ENCODE data around the gene GRB7.
"Not testable (repeated sequence)": the region's sequence is repeated elsewhere in the genome, so short reads cannot be mapped to it uniquely, and the experiment has no call there.

GRB7 gene

GRCh38 chr17:39736319-39737165 lies 1.2 kb upstream of the GRB7 start:
- peak in 1 of 3 experiments; percentile 48 for DNase-seq

- no peak for DNase-seq
These were observed 455 bp upstream of the GRB7 start for GRCh38 chr17:39737206-39737759.

- DNase-seq, result peak; percentile 49 to 79 (median 79)
These were observed 797 bp downstream of the GRB7 start for GRCh38 chr17:39738568-39738901.

GRCh38 chr17:39738983-39739884 lies 1.5 kb downstream of the GRB7 start:
- DNase-seq, result peak; percentile 65 to 90 (median 88)

- peak in 1 of 3 experiments; percentile 77 for DNase-seq
These were observed 2.2 kb downstream of the GRB7 start for GRCh38 chr17:39739885-39740356.

GRCh38 chr17:39740357-39741111 lies 2.8 kb downstream of the GRB7 start:
- peak in 2 of 3 experiments; percentile 69 to 72 for DNase-seq

GRCh38 chr17:39742126-39742855 lies 4.6 kb downstream of the GRB7 start:
- no peak for DNase-seq

GRCh38 chr17:39742856-39743436 lies 5.2 kb downstream of the GRB7 start:
- no peak for DNase-seq

- no peak for DNase-seq
These were observed 6.5 kb downstream of the GRB7 start for GRCh38 chr17:39744075-39744835.

- DNase-seq, result no peak
These were observed 7.1 kb downstream of the GRB7 start for GRCh38 chr17:39744836-39745215.

- DNase-seq, result no peak
These were observed 7.8 kb downstream of the GRB7 start for GRCh38 chr17:39745335-39746144.

GRCh38 chr17:39746145-39746461 lies 8.4 kb downstream of the GRB7 start:
- no peak for DNase-seq

GRCh38 chr17:39747745-39748144 lies 10.0 kb downstream of the GRB7 start:
- DNase-seq, result no peak

GRCh38 chr17:39748444-39749034 lies 10.8 kb downstream of the GRB7 start:
- DNase-seq, result not testable (repeated sequence)

- peak in 1 of 3 experiments; percentile 24 for DNase-seq
These were observed 12.6 kb downstream of the GRB7 start for GRCh38 chr17:39750131-39751015.

- no peak for DNase-seq
These were observed 13.3 kb downstream of the GRB7 start for GRCh38 chr17:39751016-39751543.

- no peak for DNase-seq
These were observed 13.9 kb downstream of the GRB7 start for GRCh38 chr17:39751637-39752036.

- DNase-seq, result no peak
These were observed 14.6 kb downstream of the GRB7 start for GRCh38 chr17:39752241-39752881.

Measured in NCI-H1417 (cell line).